Hepatocyte (in vitro differentiated cells): ENCODE data around the gene UBE2D2.

ENCODE experiments used
- EZH2 ChIP-seq: fragments of 200-600 bp; sonication (generic); IDR thresholded peaks from 2 replicates; pipeline ENCODE4 v1.6.1; 2016; ENCODE audit warnings: antibody characterized with exemption, mild to moderate bottlenecking, borderline replicate concordance
- TF ChIP-seq, protein P1 (sequence below): fragments of 200-600 bp; sonication (generic); IDR thresholded peaks from 2 replicates; pipeline ENCODE4 v1.5.1; 2016; ENCODE audit warnings: antibody characterized with exemption, mild to moderate bottlenecking; ENCODE audit not compliant: poor library complexity

DNA sequence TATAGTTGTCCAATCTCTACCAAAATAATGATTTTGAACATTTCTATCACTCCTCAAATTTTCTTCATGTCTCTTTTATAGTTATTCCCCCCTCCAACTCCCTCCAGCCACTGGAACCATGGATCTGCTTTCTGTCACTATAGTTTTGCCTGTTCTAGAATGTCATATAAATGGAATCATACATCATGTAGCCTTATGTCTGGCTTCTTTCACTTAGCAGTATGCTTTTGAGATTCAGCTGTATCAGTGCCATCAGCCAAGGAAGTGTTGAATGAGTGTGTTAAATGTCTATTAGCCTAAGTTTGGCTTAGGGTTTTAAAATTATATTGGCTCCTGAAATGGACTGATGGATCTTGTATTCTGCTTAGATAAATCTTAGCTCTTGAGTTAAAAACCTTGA, 36.0 kb downstream of the UBE2D2 start:
- TF ChIP-seq, protein P1, sequence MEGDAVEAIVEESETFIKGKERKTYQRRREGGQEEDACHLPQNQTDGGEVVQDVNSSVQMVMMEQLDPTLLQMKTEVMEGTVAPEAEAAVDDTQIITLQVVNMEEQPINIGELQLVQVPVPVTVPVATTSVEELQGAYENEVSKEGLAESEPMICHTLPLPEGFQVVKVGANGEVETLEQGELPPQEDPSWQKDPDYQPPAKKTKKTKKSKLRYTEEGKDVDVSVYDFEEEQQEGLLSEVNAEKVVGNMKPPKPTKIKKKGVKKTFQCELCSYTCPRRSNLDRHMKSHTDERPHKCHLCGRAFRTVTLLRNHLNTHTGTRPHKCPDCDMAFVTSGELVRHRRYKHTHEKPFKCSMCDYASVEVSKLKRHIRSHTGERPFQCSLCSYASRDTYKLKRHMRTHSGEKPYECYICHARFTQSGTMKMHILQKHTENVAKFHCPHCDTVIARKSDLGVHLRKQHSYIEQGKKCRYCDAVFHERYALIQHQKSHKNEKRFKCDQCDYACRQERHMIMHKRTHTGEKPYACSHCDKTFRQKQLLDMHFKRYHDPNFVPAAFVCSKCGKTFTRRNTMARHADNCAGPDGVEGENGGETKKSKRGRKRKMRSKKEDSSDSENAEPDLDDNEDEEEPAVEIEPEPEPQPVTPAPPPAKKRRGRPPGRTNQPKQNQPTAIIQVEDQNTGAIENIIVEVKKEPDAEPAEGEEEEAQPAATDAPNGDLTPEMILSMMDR: no peak
- no peak for TF ChIP-seq EZH2
